A549 (cell line): ENCODE measurements around the gene ARMC9. TPM values are rescaled to one million over a fixed set of nuclear protein-coding genes. Genes with fewer than 3 reads are reported as not detected.

Experiments used
- ATAC-seq, 2 experiments: fragments of 200-7000 bp in 1 of 2; fragments of >200 bp in 1 of 2; cut with Nextera tagmentation in 1 of 2; cut with Tn5 transposase in 1 of 2; 3 replicates each; pipeline versions ENCODE4 v1.8.0 to v1.9.1; 2018 to 2020; ENCODE audit warnings: mild to moderate bottlenecking in 1 of 2, moderate library complexity in 1 of 2
- CTCF ChIA-PET: fragments of 300-600 bp; sonication (Branson Sonifier 250); formaldehyde crosslinking; extraction: SDS; loops from one replicate; lab custom pipeline; 2021; ENCODE audit warnings: antibody characterized with exemption, inconsistent platforms; lab: Yijun Ruan, JAX
- POLR2A ChIA-PET: fragments of 350-600 bp; formaldehyde crosslinking; extraction: SDS; loops from one replicate; lab custom pipeline; 2021; ENCODE audit warnings: antibody characterized with exemption, inconsistent platforms; lab: Yijun Ruan, JAX
- DNase-seq, 2 experiments: peaks; one replicate each; pipeline versions ENCODE4 v3.0.0 to v3.0.0-alpha.2; 2011 to 2016; ENCODE audit warnings: low read depth in 1 of 2, low spot score in 1 of 2
- FAIRE-seq: peaks from 2 replicates; lab custom pipeline; 2011; peaks lifted over from hg19 to GRCh38; lab: Jason Lieb, UNC
- H3K27ac ChIP-seq, 2 experiments: fragments of >200 bp; sonication (Bioruptor Twin); formaldehyde crosslinking; 3 replicates each; pipeline ENCODE4 v1.5.1; 2016 to 2017
- H3K4me1 ChIP-seq: fragments of >200 bp; sonication (Bioruptor Twin); formaldehyde crosslinking; 3 replicates; pipeline ENCODE4 v1.6.1; 2016
- H3K4me2 ChIP-seq: fragments of >200 bp; sonication (Bioruptor Twin); formaldehyde crosslinking; 3 replicates; pipeline ENCODE4 v1.6.1; 2016
- H3K4me3 ChIP-seq: fragments of >200 bp; sonication (Bioruptor Twin); formaldehyde crosslinking; 3 replicates; pipeline ENCODE4 v1.5.1; 2016
- H3K9me3 ChIP-seq: fragments of >200 bp; sonication (Bioruptor Twin); formaldehyde crosslinking; 3 replicates; pipeline ENCODE4 v1.6.1; 2016
- CBX2 ChIP-seq: fragments of 200-600 bp; sonication (generic); IDR thresholded peaks from 2 replicates; pipeline ENCODE4 v1.6.1; 2016; ENCODE audit warnings: low read depth, mild to moderate bottlenecking, borderline replicate concordance
- CBX8 ChIP-seq: fragments of 200-600 bp; sonication (generic); IDR thresholded peaks from 2 replicates; pipeline ENCODE4 v1.6.1; 2016
- ELK1 ChIP-seq: fragments of 150-350 bp; IDR thresholded peaks from 2 replicates; pipeline ENCODE4 v1.6.1; 2014; ENCODE audit warnings: low read depth, mild to moderate bottlenecking, low read length
- HEYL ChIP-seq: fragments of 250-450 bp; sonication (Bioruptor Pico); IDR thresholded peaks from 2 replicates; pipeline ENCODE4 v1.8.0; 2021; ENCODE audit warnings: mild to moderate bottlenecking, moderate library complexity
- HMGXB4 ChIP-seq: fragments of 250-450 bp; sonication (Bioruptor Pico); IDR thresholded peaks from 2 replicates; pipeline ENCODE4 v1.5.0; 2021; ENCODE audit warnings: mild to moderate bottlenecking, moderate library complexity, borderline replicate concordance
- HOXA7 ChIP-seq: fragments of 250-450 bp; sonication (Bioruptor Pico); IDR thresholded peaks from 2 replicates; pipeline ENCODE4 v1.5.0; 2020; ENCODE audit warnings: mild to moderate bottlenecking, moderate library complexity
- HOXB13 ChIP-seq: fragments of 250-450 bp; sonication (Bioruptor Pico); IDR thresholded peaks from 2 replicates; pipeline ENCODE4 v1.5.0; 2020; ENCODE audit warnings: low read depth, mild to moderate bottlenecking, moderate library complexity
- JUN ChIP-seq, 2 experiments: fragments of >200 bp; sonication (Bioruptor Twin); formaldehyde crosslinking; IDR thresholded peaks; 2 replicates in 1 of 2; 3 replicates in 1 of 2; pipeline ENCODE4 v1.6.1; 2016 to 2017
- KDM5A ChIP-seq: fragments of 200-600 bp; sonication (generic); IDR thresholded peaks from 2 replicates; pipeline ENCODE4 v1.6.1; 2016; ENCODE audit warnings: antibody characterized with exemption, mild to moderate bottlenecking
- MAFK ChIP-seq: fragments of 450-650 bp; IDR thresholded peaks from 2 replicates; pipeline ENCODE4 v1.6.1; 2014; ENCODE audit not compliant: partially characterized antibody
- SMC3 ChIP-seq: fragments of >200 bp; sonication (Bioruptor Twin); formaldehyde crosslinking; IDR thresholded peaks from 3 replicates; pipeline ENCODE4 v1.6.1; 2018; ENCODE audit warnings: inconsistent platforms
- TFCP2L1 ChIP-seq: fragments of 250-450 bp; sonication (Bioruptor Pico); IDR thresholded peaks from 2 replicates; pipeline ENCODE4 v1.5.0; 2021; ENCODE audit warnings: mild to moderate bottlenecking
- WGBS: methylation state at CpG from one replicate; pipeline ENCODE4 v1.1.6; 2017; ENCODE audit errors: missing lambda C conversion rate; 5-methylcytosine and 5-hydroxymethylcytosine counted together
- polyA plus RNA-seq, 4 experiments: library from polyadenylated mRNA; depleted of rRNA in 3 of 4; stranded (reverse); fragments of >200 nt; fragmentation: RNase III in 1 of 4; extraction: RNeasy Plus Mini Kit Qiagen cat#74134 plus additional on column Dnase treatment in 1 of 4; gene quantifications; 2 replicates in 3 of 4; 3 replicates in 1 of 4; pipeline ENCODE4 v1.2.3, GENCODE V29; 2011 to 2017
- TF ChIP-seq, protein P1 (sequence below): IDR thresholded peaks from 2 replicates; pipeline ENCODE4 v1.6.1; 2012; ENCODE audit warnings: low read depth, borderline replicate concordance
- TF ChIP-seq, protein P2 (sequence below): IDR thresholded peaks from 2 replicates; pipeline ENCODE4 v1.6.1; 2012
- TF ChIP-seq, protein P3 (sequence below): IDR thresholded peaks from 2 replicates; pipeline ENCODE4 v1.6.1; 2012
- TF ChIP-seq, protein P4 (sequence below): fragments of 200-600 bp; sonication (generic); IDR thresholded peaks from 2 replicates; pipeline ENCODE4 v1.6.1; 2016; ENCODE audit warnings: antibody characterized with exemption, mild to moderate bottlenecking, moderate library complexity
- TF ChIP-seq, protein P5 (sequence below): fragments of 250-450 bp; sonication (Bioruptor Pico); IDR thresholded peaks from 2 replicates; pipeline ENCODE4 v1.5.0; 2020; ENCODE audit warnings: low read depth, mild to moderate bottlenecking, moderate library complexity

The ARMC9 gene
- polyA plus RNA-seq, 2 of the 4 experiments (the other 2 are of a cell fraction): 12.0 to 14.1 TPM

- no peak for TF ChIP-seq TFCP2L1 (CRISPR knock-in tag)
- no peak for TF ChIP-seq CBX8
- peak; percentile 96 for TF ChIP-seq MAFK
- ATAC-seq (no peak), FAIRE-seq (no peak), DNase-seq (no peak)
- POLR2A ChIA-PET: interaction anchor here (0.6 kb wide), 1 partner anchor 12 kb away, joined by 6 read pairs; no protein-coding TSS in a partner anchor
- Histone ChIP-seq H3K27ac (no peak overlapping the region), H3K4me3 (no peak overlapping the region), H3K4me1 (peaks cover 10% of the 10 kb centered on the region), H3K9me3 (no peaks in the 10 kb centered on the region), H3K4me2 (no peak overlapping the region)
- 92% methylated on average over 7 of the region's 7 CpGs for WGBS
- CTCF ChIA-PET: interaction anchor here (0.9 to 3.3 kb wide), 3 partner anchors 24 to 210 kb away, joined by 3 to 17 read pairs (median 5); no protein-coding TSS in a partner anchor
Measured at GRCh38 chr2:231203087-231203486, 4.7 kb downstream of the ARMC9 start.

DNA sequence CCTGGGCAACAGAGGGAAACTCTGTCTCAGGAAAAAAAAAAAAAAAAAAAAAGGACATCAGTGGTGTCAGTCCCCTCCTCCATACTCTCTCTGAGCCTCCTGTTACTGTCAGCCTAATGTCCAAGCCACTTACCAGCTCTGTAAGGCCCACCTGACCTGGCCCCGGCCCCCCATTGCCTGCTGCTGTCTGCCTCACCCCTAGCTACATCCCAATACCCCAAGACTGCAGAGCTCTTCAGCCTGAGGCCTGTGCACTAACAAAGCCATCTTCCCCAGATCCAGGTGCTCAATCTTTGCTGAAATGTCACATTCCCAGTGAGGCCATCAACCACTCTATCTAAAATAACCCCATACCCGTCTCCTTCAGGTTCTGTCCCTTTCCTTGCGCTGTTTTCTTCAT lies 5.7 kb downstream of the ARMC9 start:
- Histone ChIP-seq H3K4me2 (no peak overlapping the region), H3K4me3 (no peak overlapping the region), H3K9me3 (no peaks in the 10 kb centered on the region), H3K4me1 (peaks cover 9% of the 10 kb centered on the region), H3K27ac (no peak overlapping the region)
- ATAC-seq: no peak
- no peak for DNase-seq
- ChIA-PET CTCF (interaction anchor here (0.6 kb wide), 1 partner anchor 207 kb away, joined by 3 read pairs; no protein-coding TSS in a partner anchor), POLR2A (no interaction called here)
- TF ChIP-seq, protein P1, sequence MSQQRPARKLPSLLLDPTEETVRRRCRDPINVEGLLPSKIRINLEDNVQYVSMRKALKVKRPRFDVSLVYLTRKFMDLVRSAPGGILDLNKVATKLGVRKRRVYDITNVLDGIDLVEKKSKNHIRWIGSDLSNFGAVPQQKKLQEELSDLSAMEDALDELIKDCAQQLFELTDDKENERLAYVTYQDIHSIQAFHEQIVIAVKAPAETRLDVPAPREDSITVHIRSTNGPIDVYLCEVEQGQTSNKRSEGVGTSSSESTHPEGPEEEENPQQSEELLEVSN: no peak
- TF ChIP-seq HOXA7: no peak
- no peak for TF ChIP-seq HEYL
- no peak for TF ChIP-seq HMGXB4 (CRISPR knock-in tag)
- TF ChIP-seq MAFK: no peak
- TF ChIP-seq, protein P2, sequence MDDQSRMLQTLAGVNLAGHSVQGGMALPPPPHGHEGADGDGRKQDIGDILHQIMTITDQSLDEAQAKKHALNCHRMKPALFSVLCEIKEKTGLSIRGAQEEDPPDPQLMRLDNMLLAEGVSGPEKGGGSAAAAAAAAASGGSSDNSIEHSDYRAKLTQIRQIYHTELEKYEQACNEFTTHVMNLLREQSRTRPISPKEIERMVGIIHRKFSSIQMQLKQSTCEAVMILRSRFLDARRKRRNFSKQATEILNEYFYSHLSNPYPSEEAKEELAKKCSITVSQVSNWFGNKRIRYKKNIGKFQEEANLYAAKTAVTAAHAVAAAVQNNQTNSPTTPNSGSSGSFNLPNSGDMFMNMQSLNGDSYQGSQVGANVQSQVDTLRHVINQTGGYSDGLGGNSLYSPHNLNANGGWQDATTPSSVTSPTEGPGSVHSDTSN: no peak
- TF ChIP-seq ELK1: no peak
- TF ChIP-seq, protein P3, sequence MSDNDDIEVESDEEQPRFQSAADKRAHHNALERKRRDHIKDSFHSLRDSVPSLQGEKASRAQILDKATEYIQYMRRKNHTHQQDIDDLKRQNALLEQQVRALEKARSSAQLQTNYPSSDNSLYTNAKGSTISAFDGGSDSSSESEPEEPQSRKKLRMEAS: no peak
- no peak for TF ChIP-seq CBX2
- TF ChIP-seq, protein P4, sequence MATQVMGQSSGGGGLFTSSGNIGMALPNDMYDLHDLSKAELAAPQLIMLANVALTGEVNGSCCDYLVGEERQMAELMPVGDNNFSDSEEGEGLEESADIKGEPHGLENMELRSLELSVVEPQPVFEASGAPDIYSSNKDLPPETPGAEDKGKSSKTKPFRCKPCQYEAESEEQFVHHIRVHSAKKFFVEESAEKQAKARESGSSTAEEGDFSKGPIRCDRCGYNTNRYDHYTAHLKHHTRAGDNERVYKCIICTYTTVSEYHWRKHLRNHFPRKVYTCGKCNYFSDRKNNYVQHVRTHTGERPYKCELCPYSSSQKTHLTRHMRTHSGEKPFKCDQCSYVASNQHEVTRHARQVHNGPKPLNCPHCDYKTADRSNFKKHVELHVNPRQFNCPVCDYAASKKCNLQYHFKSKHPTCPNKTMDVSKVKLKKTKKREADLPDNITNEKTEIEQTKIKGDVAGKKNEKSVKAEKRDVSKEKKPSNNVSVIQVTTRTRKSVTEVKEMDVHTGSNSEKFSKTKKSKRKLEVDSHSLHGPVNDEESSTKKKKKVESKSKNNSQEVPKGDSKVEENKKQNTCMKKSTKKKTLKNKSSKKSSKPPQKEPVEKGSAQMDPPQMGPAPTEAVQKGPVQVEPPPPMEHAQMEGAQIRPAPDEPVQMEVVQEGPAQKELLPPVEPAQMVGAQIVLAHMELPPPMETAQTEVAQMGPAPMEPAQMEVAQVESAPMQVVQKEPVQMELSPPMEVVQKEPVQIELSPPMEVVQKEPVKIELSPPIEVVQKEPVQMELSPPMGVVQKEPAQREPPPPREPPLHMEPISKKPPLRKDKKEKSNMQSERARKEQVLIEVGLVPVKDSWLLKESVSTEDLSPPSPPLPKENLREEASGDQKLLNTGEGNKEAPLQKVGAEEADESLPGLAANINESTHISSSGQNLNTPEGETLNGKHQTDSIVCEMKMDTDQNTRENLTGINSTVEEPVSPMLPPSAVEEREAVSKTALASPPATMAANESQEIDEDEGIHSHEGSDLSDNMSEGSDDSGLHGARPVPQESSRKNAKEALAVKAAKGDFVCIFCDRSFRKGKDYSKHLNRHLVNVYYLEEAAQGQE: no peak
- TF ChIP-seq, protein P5, sequence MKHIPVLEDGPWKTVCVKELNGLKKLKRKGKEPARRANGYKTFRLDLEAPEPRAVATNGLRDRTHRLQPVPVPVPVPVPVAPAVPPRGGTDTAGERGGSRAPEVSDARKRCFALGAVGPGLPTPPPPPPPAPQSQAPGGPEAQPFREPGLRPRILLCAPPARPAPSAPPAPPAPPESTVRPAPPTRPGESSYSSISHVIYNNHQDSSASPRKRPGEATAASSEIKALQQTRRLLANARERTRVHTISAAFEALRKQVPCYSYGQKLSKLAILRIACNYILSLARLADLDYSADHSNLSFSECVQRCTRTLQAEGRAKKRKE: no peak
- TF ChIP-seq JUN (IDR thresholded peaks at IDR 0.05): no peak
- TF ChIP-seq SMC3: no peak
- TF ChIP-seq KDM5A: no peak
- TF ChIP-seq HOXB13 (CRISPR knock-in tag): no peak
- 80% methylated on average over 3 of the region's 3 CpGs for WGBS
- FAIRE-seq: no peak
